Measurements from ENCODE around the gene KHK.
A peak's percentile ranks its signal among the peaks of the same experiment; 100 is the strongest.

KHK gene

DNA sequence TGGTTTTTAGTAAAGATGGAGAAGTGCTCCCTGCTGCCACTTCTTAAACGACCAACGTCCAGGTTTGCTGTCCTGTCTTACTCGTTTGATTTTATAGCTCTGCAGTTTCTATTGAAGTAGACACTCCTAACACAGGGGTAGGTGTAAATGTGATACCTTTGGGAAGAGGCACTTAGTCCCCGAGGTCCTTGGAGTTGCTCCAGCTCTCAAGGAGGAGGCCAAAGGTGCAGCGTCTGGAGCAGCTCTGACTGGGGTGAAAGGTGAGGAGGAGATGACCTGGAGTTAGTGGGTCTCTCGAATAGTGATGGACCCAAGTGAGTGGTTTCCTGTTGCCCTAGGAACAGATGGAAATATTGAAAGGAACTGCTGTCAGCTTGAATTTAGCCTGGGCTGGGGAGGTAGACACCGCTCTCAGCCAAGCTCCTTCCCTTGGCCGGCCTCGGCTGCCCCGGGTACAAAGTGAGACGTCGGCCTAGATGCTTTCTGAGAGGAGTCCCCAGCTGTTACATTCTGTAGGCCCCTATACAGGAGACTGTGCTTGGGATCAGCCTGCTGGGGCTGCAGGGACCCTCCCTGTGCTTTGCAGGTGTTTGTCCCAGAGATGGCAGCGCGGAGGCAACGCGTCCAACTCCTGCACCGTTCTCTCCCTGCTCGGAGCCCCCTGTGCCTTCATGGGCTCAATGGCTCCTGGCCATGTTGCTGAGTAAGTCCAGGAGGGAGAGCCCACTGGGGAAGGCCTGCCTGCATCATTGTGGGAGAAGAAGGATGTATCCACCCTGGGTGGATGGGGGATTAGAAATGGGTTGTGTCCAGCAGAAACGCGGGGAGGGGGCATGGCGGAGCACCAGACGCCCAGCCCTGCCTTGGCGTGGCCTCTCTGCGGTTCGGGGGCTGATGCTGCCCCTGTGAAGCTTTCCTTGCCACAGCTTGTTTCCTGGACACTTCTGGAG, 5.4 kb downstream of the KHK start:
- peaks cover 2% of the 10 kb centered on the region for H3K27me3 Mint-ChIP-seq
- H3K27ac Mint-ChIP-seq, result no peak overlapping the region
- no peaks in the 10 kb centered on the region for H3K36me3 Mint-ChIP-seq (ENCODE audit: low read depth)
- H3K4me3 Mint-ChIP-seq, result no peak overlapping the region
- H3K9me3 Mint-ChIP-seq, result no peaks in the 10 kb centered on the region
- intact Hi-C loops (cut with micrococcal nuclease), result no loop called here
- peaks cover 25% of the 10 kb centered on the region for H3K4me1 Mint-ChIP-seq (ENCODE audit: low read depth)

GRCh38 chr2:27092696-27093429, 6.3 kb downstream of the KHK start:
- no peaks in the 10 kb centered on the region for H3K36me3 Mint-ChIP-seq (ENCODE audit: low read depth)
- H3K9me3 Mint-ChIP-seq, result no peaks in the 10 kb centered on the region
- no peaks in the 10 kb centered on the region for H3K27me3 Mint-ChIP-seq
- intact Hi-C loops (cut with micrococcal nuclease), result no loop called here
- H3K27ac Mint-ChIP-seq, result no peak overlapping the region
- peaks cover 28% of the 10 kb centered on the region for H3K4me1 Mint-ChIP-seq (ENCODE audit: low read depth)
- H3K4me3 Mint-ChIP-seq, result no peak overlapping the region

GRCh38 chr2:27093430-27094352, 7.1 kb downstream of the KHK start:
- Mint-ChIP-seq H3K27me3 (no peaks in the 10 kb centered on the region), H3K27ac (no peak overlapping the region), H3K4me3 (no peak overlapping the region), H3K4me1 (ENCODE audit: low read depth) (peaks cover 23% of the 10 kb centered on the region), H3K9me3 (no peaks in the 10 kb centered on the region), H3K36me3 (ENCODE audit: low read depth) (no peaks in the 10 kb centered on the region)
- intact Hi-C loops (cut with micrococcal nuclease), result no loop called here

GRCh38 chr2:27094353-27094984, 7.9 kb downstream of the KHK start:
- Mint-ChIP-seq H3K4me3 (no peak overlapping the region), H3K4me1 (ENCODE audit: low read depth) (peaks cover 23% of the 10 kb centered on the region), H3K36me3 (ENCODE audit: low read depth) (no peaks in the 10 kb centered on the region), H3K27me3 (no peaks in the 10 kb centered on the region), H3K27ac (no peak overlapping the region), H3K9me3 (no peaks in the 10 kb centered on the region)
- intact Hi-C loops (cut with micrococcal nuclease), result no loop called here

DNA sequence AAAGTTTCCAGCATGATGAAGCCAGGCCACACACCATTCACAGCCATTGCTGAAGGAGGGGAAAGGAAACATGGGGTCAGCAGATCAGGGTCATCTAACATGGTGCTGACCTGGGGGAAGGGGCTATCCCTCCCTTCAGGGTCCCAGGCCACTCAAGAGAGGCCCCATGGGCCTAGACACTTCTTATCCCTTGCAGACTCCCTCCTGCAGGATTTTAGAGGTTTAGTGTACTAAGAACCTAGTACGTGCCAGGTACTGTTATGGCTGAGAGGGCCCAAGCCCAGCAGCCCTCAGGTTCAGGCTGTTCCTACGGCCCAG, 8.8 kb downstream of the KHK start:
- no peaks in the 10 kb centered on the region for H3K36me3 Mint-ChIP-seq (ENCODE audit: low read depth)
- H3K4me3 Mint-ChIP-seq, result peak overlapping the region; percentile 70
- no peaks in the 10 kb centered on the region for H3K27me3 Mint-ChIP-seq
- H3K27ac Mint-ChIP-seq, result peak overlapping the region; percentile 97
- intact Hi-C loops (cut with micrococcal nuclease), result no loop called here
- no peaks in the 10 kb centered on the region for H3K9me3 Mint-ChIP-seq
- peaks cover 23% of the 10 kb centered on the region for H3K4me1 Mint-ChIP-seq (ENCODE audit: low read depth)

DNA sequence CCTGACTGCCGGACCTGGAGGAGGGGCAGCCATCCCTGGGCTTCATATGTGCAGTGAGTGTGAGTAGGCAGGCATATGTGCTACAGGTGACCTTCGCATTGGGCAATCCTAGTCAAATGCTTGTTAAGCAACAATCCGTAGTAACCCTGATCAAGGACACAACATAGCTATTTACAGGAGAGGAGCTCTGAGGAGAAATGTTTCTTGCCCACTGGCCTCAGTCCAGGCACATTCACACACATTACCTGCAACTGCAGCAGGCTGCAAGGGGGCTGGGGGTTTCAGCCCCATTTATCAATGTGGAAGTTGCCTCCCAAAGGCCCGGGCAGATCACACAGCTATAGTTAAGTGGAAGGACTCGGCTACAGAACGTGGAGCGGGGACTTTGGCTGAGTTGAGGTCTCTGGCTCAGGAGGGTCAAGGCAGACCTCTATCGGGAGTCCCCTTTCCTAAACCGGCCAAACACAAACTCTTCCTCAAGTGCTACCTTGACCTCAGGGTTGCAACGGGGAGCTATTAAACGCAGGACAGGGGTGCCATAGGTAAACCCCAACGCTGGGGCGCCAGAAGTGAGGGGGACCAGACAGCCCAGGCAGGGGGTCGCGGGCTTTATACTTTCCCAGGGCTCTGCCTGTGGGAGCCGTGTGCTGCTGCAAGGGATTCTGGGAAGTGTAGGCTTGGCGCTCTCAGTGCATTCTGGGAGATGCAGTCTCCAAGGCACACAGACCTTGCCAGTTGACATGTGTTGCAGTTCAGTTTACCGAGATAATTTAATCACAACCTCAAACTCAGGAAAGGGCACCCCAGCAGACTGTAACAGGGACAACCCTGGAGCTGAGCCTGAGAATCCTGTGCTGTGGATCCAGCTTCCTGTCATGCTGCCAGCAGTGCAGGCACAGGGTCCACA, 9.4 kb downstream of the KHK start:
- H3K27me3 Mint-ChIP-seq, result no peaks in the 10 kb centered on the region
- intact Hi-C loops (cut with micrococcal nuclease), result loop anchor here (2.0 kb wide), 1 partner anchor 207 kb away; no protein-coding TSS in a partner anchor
- peak overlapping the region; percentile 97 for H3K27ac Mint-ChIP-seq
- H3K36me3 Mint-ChIP-seq (ENCODE audit: low read depth), result no peaks in the 10 kb centered on the region
- peak overlapping the region; percentile 70 for H3K4me3 Mint-ChIP-seq
- H3K9me3 Mint-ChIP-seq, result no peaks in the 10 kb centered on the region
- peaks cover 23% of the 10 kb centered on the region for H3K4me1 Mint-ChIP-seq (ENCODE audit: low read depth)

DNA sequence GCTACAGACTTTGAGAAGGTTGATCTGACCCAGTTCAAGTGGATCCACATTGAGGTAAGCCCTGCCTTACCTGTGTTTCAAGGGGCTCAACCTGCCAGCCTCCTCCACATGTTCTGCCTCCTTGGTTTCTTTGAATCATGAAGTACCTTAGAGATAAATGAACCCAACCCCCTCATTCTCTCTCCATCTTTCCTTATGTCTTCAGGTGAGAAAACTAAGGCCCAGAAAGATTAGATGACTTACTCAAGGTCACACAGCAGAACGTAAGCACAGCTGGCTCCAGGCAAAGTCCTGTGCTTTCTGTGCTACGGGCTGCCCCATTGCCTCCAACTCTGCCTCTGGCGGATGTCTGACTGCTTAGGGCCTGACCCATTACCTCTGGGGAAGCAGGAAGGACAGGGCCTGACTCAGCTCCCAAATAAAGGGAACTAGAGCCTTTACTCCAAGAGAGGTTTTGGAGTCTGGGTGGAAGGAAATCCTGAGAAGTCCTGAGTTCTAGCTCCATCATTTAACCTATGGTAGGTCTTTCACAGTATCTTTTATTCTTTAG, 10.3 kb downstream of the KHK start:
- Mint-ChIP-seq H3K27ac (peak overlapping the region; percentile 97), H3K36me3 (ENCODE audit: low read depth) (no peaks in the 10 kb centered on the region), H3K9me3 (no peaks in the 10 kb centered on the region), H3K4me3 (peak overlapping the region; percentile 70), H3K4me1 (ENCODE audit: low read depth) (peaks cover 23% of the 10 kb centered on the region), H3K27me3 (no peaks in the 10 kb centered on the region)
- intact Hi-C loops (cut with micrococcal nuclease), result loop anchor here (2.0 kb wide), 1 partner anchor 206 kb away; no protein-coding TSS in a partner anchor

- H3K4me3 Mint-ChIP-seq, result no peak overlapping the region
- no peaks in the 10 kb centered on the region for H3K36me3 Mint-ChIP-seq (ENCODE audit: low read depth)
- H3K4me1 Mint-ChIP-seq (ENCODE audit: low read depth), result peaks cover 23% of the 10 kb centered on the region
- no peaks in the 10 kb centered on the region for H3K9me3 Mint-ChIP-seq
- H3K27ac Mint-ChIP-seq, result peak overlapping the region; percentile 97
- intact Hi-C loops (cut with micrococcal nuclease), result loop anchor here (2.0 kb wide), 1 partner anchor 205 kb away; no protein-coding TSS in a partner anchor
- H3K27me3 Mint-ChIP-seq, result no peaks in the 10 kb centered on the region
These were observed 10.8 kb downstream of the KHK start for GRCh38 chr2:27097341-27097740.

DNA sequence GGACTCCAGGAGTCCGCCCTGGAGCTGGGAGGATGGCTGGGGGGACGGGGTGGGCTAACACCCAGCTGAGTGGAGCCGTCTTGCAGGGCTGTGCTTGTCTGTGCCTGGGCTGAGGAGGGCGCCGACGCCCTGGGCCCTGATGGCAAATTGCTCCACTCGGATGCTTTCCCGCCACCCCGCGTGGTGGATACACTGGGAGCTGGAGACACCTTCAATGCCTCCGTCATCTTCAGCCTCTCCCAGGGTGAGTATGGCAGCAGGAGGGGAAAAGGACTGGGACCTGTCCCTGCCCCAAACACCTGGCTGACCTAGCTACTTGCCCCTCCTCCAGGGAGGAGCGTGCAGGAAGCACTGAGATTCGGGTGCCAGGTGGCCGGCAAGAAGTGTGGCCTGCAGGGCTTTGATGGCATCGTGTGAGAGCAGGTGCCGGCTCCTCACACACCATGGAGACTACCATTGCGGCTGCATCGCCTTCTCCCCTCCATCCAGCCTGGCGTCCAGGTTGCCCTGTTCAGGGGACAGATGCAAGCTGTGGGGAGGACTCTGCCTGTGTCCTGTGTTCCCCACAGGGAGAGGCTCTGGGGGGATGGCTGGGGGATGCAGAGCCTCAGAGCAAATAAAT, 12.9 kb downstream of the KHK start:
- H3K27ac Mint-ChIP-seq, result no peak overlapping the region
- no peaks in the 10 kb centered on the region for H3K9me3 Mint-ChIP-seq
- H3K4me3 Mint-ChIP-seq, result no peak overlapping the region
- no peaks in the 10 kb centered on the region for H3K36me3 Mint-ChIP-seq (ENCODE audit: low read depth)
- intact Hi-C loops (cut with micrococcal nuclease), result no loop called here
- peaks cover 23% of the 10 kb centered on the region for H3K4me1 Mint-ChIP-seq (ENCODE audit: low read depth)
- no peaks in the 10 kb centered on the region for H3K27me3 Mint-ChIP-seq

DNA sequence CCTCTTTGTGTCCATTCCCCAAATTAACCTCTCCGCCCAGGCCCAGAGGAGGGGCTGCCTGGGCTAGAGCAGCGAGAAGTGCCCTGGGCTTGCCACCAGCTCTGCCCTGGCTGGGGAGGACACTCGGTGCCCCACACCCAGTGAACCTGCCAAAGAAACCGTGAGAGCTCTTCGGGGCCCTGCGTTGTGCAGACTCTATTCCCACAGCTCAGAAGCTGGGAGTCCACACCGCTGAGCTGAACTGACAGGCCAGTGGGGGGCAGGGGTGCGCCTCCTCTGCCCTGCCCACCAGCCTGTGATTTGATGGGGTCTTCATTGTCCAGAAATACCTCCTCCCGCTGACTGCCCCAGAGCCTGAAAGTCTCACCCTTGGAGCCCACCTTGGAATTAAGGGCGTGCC, 13.5 kb downstream of the KHK start:
- Mint-ChIP-seq H3K36me3 (ENCODE audit: low read depth) (no peaks in the 10 kb centered on the region), H3K9me3 (no peaks in the 10 kb centered on the region), H3K27me3 (no peaks in the 10 kb centered on the region), H3K4me1 (ENCODE audit: low read depth) (peaks cover 23% of the 10 kb centered on the region), H3K4me3 (no peak overlapping the region), H3K27ac (no peak overlapping the region)
- intact Hi-C loops (cut with micrococcal nuclease), result no loop called here

GRCh38 chr2:27102329-27102728, 15.8 kb downstream of the KHK start:
- no peak overlapping the region for H3K27ac Mint-ChIP-seq
- peaks cover 1% of the 10 kb centered on the region for H3K27me3 Mint-ChIP-seq
- no peak overlapping the region for H3K4me3 Mint-ChIP-seq
- H3K4me1 Mint-ChIP-seq (ENCODE audit: low read depth), result peaks cover 4% of the 10 kb centered on the region
- H3K9me3 Mint-ChIP-seq, result no peaks in the 10 kb centered on the region
- no peaks in the 10 kb centered on the region for H3K36me3 Mint-ChIP-seq (ENCODE audit: low read depth)
- intact Hi-C loops (cut with micrococcal nuclease), result no loop called here

- no peaks in the 10 kb centered on the region for H3K36me3 Mint-ChIP-seq (ENCODE audit: low read depth)
- intact Hi-C loops (cut with micrococcal nuclease), result no loop called here
These were observed 19.4 kb downstream of the KHK start for GRCh38 chr2:27105981-27106380.

More at GRCh38 chr2:27105981-27106380, 19.4 kb downstream of the KHK start:
- Mint-ChIP-seq H3K4me1 (ENCODE audit: low read depth) (no peaks in the 10 kb centered on the region), H3K4me3 (no peak overlapping the region), H3K9me3 (no peaks in the 10 kb centered on the region), H3K27ac (no peak overlapping the region), H3K27me3 (peaks cover 1% of the 10 kb centered on the region)

All from dendritic cell treated with granulocyte-macrophage colony-stimulating factor and Interleukin-4, amounts not matched to agents 40 ng/mL and 50 ng/mL, for 4 days (primary cell).